HG03060 (cell line): ENCODE data around the gene PRTFDC1.
"Not testable (repeated sequence)": the region's sequence is repeated elsewhere in the genome, so short reads cannot be mapped to it uniquely, and the experiment has no call there.

ENCODE experiments used
- ATAC-seq: cut with Tn5 transposase; IDR thresholded peaks from one replicate; pipeline ENCODE4 v1.9.1; 2021; ENCODE audit warnings: low read depth, moderate number of reproducible peaks; ENCODE audit not compliant: unreplicated experiment

The PRTFDC1 gene

GRCh38 chr10:24966962-24967481 is 14.6 kb upstream of the PRTFDC1 start:
- no peak for ATAC-seq

DNA sequence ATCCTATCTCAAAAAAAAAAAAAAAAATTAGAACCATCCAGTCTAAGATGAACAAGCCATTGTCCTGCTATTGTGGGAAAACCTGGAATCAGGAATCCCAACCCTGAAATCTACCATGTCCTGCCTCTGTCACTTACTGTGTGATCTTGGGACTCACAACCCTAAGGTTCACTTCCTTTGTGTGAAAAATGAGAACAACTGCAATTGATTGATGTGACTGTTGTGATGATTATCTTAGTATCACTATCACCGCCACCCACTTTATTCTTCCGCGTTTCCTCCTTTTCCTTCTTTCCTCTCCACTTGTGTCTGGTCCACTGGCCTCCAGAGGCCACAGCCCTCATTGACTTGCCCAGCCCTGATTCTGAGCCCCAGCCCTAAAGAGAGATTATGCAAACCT is 12.6 kb upstream of the PRTFDC1 start:
- no peak for ATAC-seq

GRCh38 chr10:24963521-24964041 is 11.2 kb upstream of the PRTFDC1 start:
- no peak for ATAC-seq

GRCh38 chr10:24962995-24963394 is 10.6 kb upstream of the PRTFDC1 start:
- ATAC-seq, result no peak

GRCh38 chr10:24961582-24961981 is 9.2 kb upstream of the PRTFDC1 start:
- ATAC-seq, result no peak

DNA sequence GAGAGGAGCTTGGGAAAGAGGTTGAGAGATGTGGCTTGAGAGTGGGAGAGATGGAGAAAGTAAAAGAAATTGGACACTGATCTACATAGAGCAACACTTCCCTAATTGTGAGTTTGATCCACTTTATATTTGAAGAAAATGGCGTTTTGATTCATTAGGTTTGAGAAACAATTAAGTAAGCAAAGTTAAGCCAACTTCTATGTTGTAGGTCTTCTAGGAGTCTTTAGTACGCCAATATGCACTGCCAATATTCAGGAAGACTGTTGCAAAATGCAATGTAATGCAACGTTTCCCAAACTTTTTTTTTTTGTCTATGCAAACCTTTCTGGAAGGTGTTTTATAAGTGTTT is 7.0 kb upstream of the PRTFDC1 start:
- no peak for ATAC-seq

GRCh38 chr10:24958721-24959381 is 6.4 kb upstream of the PRTFDC1 start:
- no peak for ATAC-seq

DNA sequence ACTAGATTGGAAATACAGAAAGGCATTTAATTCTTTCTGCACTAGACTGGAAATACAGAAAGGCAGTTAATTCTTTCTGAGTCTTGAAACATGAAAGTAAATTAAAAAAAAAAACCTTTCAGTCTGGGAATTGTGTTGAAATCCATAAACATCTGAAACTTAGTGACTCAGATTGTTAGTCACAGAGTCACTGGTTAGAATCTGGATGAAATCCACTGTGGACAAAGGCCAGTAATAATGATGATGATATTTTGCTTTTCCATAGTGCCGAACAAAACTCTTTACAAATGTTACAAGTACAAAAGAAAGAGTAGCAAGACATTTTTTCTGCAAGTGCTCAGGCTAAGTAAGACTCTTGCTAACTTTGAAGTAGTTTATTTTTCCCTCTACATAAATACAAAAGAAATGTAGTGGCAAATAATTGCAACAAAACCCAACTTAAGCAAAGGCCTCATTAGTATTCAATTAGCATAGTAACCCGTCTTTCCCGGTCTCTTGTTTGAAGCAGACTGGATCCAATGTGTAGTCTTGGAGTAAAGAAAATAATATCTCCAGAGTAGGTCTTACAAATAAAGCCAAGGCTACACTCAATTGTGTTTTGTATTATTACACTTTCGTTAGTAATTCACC is 5.8 kb upstream of the PRTFDC1 start:
- no peak for ATAC-seq

- not testable (repeated sequence) for ATAC-seq
Observed at GRCh38 chr10:24957624-24958051, 5.2 kb upstream of the PRTFDC1 start.

- no peak for ATAC-seq
Observed at GRCh38 chr10:24953675-24954074, 1.3 kb upstream of the PRTFDC1 start.

- no peak for ATAC-seq
Observed at GRCh38 chr10:24952707-24953645, 570 bp upstream of the PRTFDC1 start.

DNA sequence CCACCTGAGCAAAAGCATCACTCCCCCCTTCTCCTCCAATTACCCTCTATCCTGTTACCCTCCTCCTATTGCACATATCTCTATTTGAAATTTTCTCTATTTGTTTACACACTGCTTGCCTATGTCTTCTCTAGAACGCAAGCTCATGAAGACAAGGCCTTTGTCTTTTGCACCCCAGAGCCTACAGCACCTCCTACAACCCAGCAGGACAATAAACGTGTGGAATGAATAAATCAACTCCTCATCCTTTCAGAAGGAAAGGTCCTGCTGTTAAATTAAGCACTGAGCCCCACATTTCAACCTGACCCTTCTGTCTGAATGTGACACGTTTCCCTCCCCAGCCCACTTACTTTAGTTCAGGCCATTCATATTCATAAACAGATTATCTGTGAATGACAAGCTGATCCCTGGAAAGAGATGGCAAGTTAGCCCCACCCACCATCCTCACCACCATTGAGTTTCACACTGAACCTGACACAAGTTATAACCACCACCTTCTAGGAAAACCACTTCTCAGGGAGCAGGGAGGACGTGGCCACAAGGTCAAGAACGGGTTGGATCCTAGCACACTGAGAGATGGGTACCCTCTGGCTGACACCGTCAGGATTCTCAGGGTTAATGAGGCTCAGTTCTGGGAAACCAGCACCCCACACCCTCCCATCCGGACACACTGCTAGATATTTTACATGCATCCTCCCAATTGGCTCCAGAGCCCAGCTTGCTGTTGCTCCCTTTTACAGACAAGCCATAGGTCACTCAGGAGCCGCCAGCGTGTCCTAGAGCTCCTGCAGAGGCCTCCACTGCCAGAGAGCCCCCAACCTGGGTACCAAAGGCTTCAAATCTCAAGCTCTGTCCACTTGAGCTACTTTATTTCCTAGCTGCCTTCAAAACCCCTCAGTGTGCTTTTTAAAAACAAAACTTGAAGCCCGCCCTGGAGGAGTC is 934 bp downstream of the PRTFDC1 start:
- no peak for ATAC-seq

- no peak for ATAC-seq
Observed at GRCh38 chr10:24950439-24950838, 2.0 kb downstream of the PRTFDC1 start.

DNA sequence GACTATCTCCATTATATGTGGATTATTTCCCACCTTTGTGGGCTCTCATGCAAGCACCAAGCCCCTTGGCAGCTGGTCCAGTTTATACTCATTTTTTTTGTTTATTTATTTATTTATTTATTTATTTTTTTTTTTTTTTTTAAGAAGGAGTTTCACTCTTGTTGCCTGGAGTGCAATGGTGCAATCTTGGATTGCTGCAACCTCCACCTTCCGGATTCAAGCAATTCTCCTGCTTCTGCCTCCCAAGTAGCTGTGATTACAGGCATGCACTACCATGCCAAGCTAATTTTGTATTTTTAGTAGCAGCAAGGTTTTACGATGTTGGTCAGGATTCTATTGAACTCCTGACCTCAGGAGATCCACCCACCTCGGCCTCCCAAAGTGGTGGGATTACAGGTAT is 2.8 kb downstream of the PRTFDC1 start:
- ATAC-seq, result no peak

DNA sequence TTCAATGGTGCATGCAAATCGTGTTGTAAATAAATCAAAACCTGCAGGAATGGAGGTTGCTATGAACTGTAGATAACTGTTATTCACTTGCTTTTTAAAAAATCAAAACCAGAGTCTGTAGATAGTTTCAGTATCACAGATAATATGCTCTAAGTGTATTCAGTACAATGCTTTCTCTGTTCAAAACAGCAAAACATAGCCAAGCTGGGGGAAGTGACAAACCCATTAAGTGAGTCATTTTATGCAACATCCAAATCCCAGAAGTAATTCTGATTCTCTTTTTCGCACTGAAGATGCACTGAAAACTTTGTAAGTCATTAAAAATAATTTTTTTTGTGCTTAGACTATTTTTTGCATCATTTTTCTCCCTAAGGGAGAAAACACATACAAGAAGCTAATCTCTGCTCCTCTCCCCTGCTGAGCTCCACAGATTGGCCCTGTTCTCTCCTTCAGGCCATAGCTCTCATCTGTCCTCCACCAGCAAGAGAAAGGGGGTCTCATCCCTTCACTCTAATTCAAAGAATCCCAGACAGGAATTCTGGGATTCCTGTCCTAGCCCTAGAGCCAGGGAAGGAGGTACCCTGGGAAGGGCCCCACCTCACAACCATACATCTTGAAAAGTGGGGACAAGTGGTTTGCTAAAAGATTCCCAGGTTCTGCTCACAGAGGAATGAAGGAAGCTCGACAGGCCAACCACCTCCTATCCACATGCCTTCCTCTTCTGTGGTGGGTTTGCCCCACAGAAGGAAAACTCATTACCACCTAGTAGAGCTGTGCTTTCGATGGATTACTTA is 4.9 kb downstream of the PRTFDC1 start:
- ATAC-seq, result peak; percentile 74

- ATAC-seq, result no peak
Observed at GRCh38 chr10:24944512-24945255, 7.7 kb downstream of the PRTFDC1 start.

- ATAC-seq, result no peak
Observed at GRCh38 chr10:24938525-24938924, 13.9 kb downstream of the PRTFDC1 start.

GRCh38 chr10:24938076-24938475 is 14.3 kb downstream of the PRTFDC1 start:
- ATAC-seq, result no peak
